HUDEP-2 (cell line): ENCODE results near the gene FMO5.

ENCODE experiments used
- DNase-seq, 76 experiments: peaks; one replicate each; lab custom pipeline; 2025; ENCODE audit not compliant: unreplicated experiment in 76 of 76; lab: John Stamatoyannopoulos, UW

Gene FMO5

GRCh38 chr1:147225193-147225730 is at the start of gene FMO5:
Gene FMO5 (minus strand): TSS chr1:147225339. CDS start chr1:147225029, 310 bp downstream.
- DNase-seq, result peak in 31 of 76 experiments; percentile 2 to 48 (median 19)

GRCh38 chr1:147273409-147274336 is 48.5 kb upstream of the FMO5 start:
- peak in 31 of 76 experiments; percentile 1 to 56 (median 28) for DNase-seq

GRCh38 chr1:147272042-147272441 is 46.9 kb upstream of the FMO5 start:
- DNase-seq, result no peak

GRCh38 chr1:147270721-147271120 is 45.6 kb upstream of the FMO5 start:
- DNase-seq, result no peak

GRCh38 chr1:147267711-147268110 is 42.6 kb upstream of the FMO5 start:
- DNase-seq, result no peak

- no peak for DNase-seq
These were observed 41.2 kb upstream of the FMO5 start for GRCh38 chr1:147266381-147266780.

- no peak for DNase-seq
These were observed 39.1 kb upstream of the FMO5 start for GRCh38 chr1:147264158-147264768.

- no peak for DNase-seq
These were observed 35.8 kb upstream of the FMO5 start for GRCh38 chr1:147260956-147261355.

GRCh38 chr1:147252540-147252939 is 27.4 kb upstream of the FMO5 start:
- DNase-seq, result no peak

- DNase-seq, result no peak
These were observed 22.6 kb upstream of the FMO5 start for GRCh38 chr1:147247656-147248238.

- peak in 6 of 76 experiments; percentile 2 to 9 (median 4) for DNase-seq
These were observed 21.9 kb upstream of the FMO5 start for GRCh38 chr1:147246910-147247655.

GRCh38 chr1:147246044-147246690 is 21.0 kb upstream of the FMO5 start:
- DNase-seq, result no peak

- DNase-seq, result peak in 33 of 76 experiments; percentile 1 to 57 (median 27)
These were observed 20.5 kb upstream of the FMO5 start for GRCh38 chr1:147245586-147246021.

GRCh38 chr1:147245129-147245528 is 20.0 kb upstream of the FMO5 start:
- DNase-seq, result peak in 1 of 76 experiments; percentile 6

- DNase-seq, result peak in 2 of 76 experiments; percentile 2 to 14
These were observed 18.7 kb upstream of the FMO5 start for GRCh38 chr1:147243841-147244240.

GRCh38 chr1:147243228-147243685 is 18.1 kb upstream of the FMO5 start:
- peak in 9 of 76 experiments; percentile 3 to 50 (median 20) for DNase-seq

- peak in 75 of 76 experiments; percentile 38 to 94 (median 87) for DNase-seq
These were observed 17.5 kb upstream of the FMO5 start, which contains the start of gene CHD1L for GRCh38 chr1:147242449-147243227. Gene CHD1L (plus strand): TSS chr1:147242684. CDS start chr1:147242704, 20 bp downstream.

GRCh38 chr1:147241934-147242448 is 16.9 kb upstream of the FMO5 start:
- DNase-seq, result peak in 1 of 76 experiments; percentile 48
